Breast epithelium (tissue), 3 donors: ENCODE measurements around the gene TAAR2.
"Not testable (repeated sequence)": the region's sequence is repeated elsewhere in the genome, so short reads cannot be mapped to it uniquely, and the experiment has no call there.

Experiments
- POLR2A ChIP-seq: fragments of 450-650 bp; IDR thresholded peaks from one replicate; pipeline ENCODE4 v1.6.1; 2016; ENCODE audit warnings: antibody characterized with exemption, mild to moderate bottlenecking, moderate library complexity
- TF ChIP-seq, protein P1 (sequence below), 3 donors: fragments of 450-650 bp; IDR thresholded peaks; one replicate each; pipeline ENCODE4 v1.5.1; 2016 to 2017; ENCODE audit warnings: antibody characterized with exemption in 3 of 3, mild to moderate bottlenecking in 3 of 3, moderate library complexity in 3 of 3

DNA sequence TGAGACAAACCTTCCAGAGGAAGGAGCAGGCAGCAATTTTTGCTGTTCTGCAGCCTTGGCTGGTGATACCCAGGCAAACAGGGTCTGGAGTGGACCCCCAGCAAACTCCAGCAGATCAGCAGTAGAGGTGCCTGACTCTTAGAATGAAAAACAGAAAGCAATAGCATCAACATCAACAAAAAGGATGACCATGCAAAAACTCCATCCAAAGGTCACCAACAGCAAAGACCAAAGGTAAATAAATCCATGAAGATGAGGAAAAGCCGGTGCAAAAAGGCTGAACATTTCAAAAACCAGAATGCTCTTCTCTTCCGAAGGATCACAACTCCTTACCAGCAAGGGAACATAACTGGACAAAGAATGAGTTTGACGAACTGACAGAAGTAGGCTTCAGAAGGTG, 11.8 kb upstream of the TAAR2 start:
- TF ChIP-seq, protein P1, sequence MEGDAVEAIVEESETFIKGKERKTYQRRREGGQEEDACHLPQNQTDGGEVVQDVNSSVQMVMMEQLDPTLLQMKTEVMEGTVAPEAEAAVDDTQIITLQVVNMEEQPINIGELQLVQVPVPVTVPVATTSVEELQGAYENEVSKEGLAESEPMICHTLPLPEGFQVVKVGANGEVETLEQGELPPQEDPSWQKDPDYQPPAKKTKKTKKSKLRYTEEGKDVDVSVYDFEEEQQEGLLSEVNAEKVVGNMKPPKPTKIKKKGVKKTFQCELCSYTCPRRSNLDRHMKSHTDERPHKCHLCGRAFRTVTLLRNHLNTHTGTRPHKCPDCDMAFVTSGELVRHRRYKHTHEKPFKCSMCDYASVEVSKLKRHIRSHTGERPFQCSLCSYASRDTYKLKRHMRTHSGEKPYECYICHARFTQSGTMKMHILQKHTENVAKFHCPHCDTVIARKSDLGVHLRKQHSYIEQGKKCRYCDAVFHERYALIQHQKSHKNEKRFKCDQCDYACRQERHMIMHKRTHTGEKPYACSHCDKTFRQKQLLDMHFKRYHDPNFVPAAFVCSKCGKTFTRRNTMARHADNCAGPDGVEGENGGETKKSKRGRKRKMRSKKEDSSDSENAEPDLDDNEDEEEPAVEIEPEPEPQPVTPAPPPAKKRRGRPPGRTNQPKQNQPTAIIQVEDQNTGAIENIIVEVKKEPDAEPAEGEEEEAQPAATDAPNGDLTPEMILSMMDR (IDR thresholded peaks at IDR 0.05) = not testable (repeated sequence)
- TF ChIP-seq POLR2A = not testable (repeated sequence)
